HG02943 (cell line): ENCODE measurements around the gene IQCE.

Experiments
- ATAC-seq: cut with Tn5 transposase; IDR thresholded peaks from one replicate; pipeline ENCODE4 v1.9.1; 2021; ENCODE audit warnings: mild to moderate bottlenecking, low read depth, moderate library complexity; ENCODE audit not compliant: unreplicated experiment

Gene IQCE

GRCh38 chr7:2613098-2613930 is 54.5 kb downstream of the IQCE start:
- ATAC-seq: no peak

- ATAC-seq: no peak
Observed at GRCh38 chr7:2613931-2614600, 55.3 kb downstream of the IQCE start.

GRCh38 chr7:2614631-2615330 is 56.0 kb downstream of the IQCE start:
- no peak for ATAC-seq

GRCh38 chr7:2616387-2617324 is 57.9 kb downstream of the IQCE start:
- ATAC-seq: no peak

- no peak for ATAC-seq
Observed at GRCh38 chr7:2617325-2617905, 58.6 kb downstream of the IQCE start.

- no peak for ATAC-seq
Observed at GRCh38 chr7:2619116-2619515, 60.3 kb downstream of the IQCE start.

GRCh38 chr7:2621061-2621828 is 62.5 kb downstream of the IQCE start:
- no peak for ATAC-seq

GRCh38 chr7:2621948-2622640 is 63.3 kb downstream of the IQCE start:
- no peak for ATAC-seq

- no peak for ATAC-seq
Observed at GRCh38 chr7:2622869-2623697, 64.3 kb downstream of the IQCE start.

GRCh38 chr7:2623698-2624014 is 64.9 kb downstream of the IQCE start:
- no peak for ATAC-seq

- no peak for ATAC-seq
Observed at GRCh38 chr7:2624293-2624886, 65.6 kb downstream of the IQCE start.

GRCh38 chr7:2626498-2627117 is 67.8 kb downstream of the IQCE start:
- ATAC-seq: no peak

GRCh38 chr7:2627258-2628129 is 68.7 kb downstream of the IQCE start:
- no peak for ATAC-seq

- no peak for ATAC-seq
Observed at GRCh38 chr7:2628130-2628482, 69.3 kb downstream of the IQCE start.

- no peak for ATAC-seq
Observed at GRCh38 chr7:2628891-2629290, 70.1 kb downstream of the IQCE start.
